Ascending aorta (tissue), 2 donors: ENCODE data around the gene NPTX1. TPM values are rescaled to one million over a fixed set of nuclear protein-coding genes. Genes with fewer than 3 reads are reported as not detected.

Source experiments
- DNase-seq, 2 donors: peaks; one replicate each; pipeline ENCODE4 v3.0.0-alpha.2; 2019; ENCODE audit warnings: low spot score in 2 of 2
- H3K27ac ChIP-seq, 2 donors: fragments of 200-600 bp; sonication (generic); one replicate each; pipeline ENCODE4 v1.5.1; 2016 to 2017; ENCODE audit warnings: mild to moderate bottlenecking in 1 of 2
- H3K27me3 ChIP-seq: fragments of 200-600 bp; sonication (generic); one replicate; pipeline ENCODE4 v1.5.1; 2017
- H3K36me3 ChIP-seq, 2 donors: fragments of 200-600 bp; sonication (generic); one replicate each; pipeline ENCODE4 v1.5.1; 2016
- H3K4me1 ChIP-seq, 2 donors: fragments of 200-600 bp; sonication (generic); one replicate each; pipeline ENCODE4 v1.5.1; 2016 to 2017; ENCODE audit warnings: mild to moderate bottlenecking in 1 of 2
- H3K4me3 ChIP-seq, 2 donors: fragments of 200-600 bp; sonication (generic); one replicate each; pipeline ENCODE4 v1.5.1; 2016 to 2017; ENCODE audit warnings: mild to moderate bottlenecking in 1 of 2
- H3K9me3 ChIP-seq, 2 donors: fragments of 200-600 bp; sonication (generic); one replicate each; pipeline ENCODE4 v1.5.1; 2016
- CTCF ChIP-seq, 3 experiments: fragments of 200-600 bp in 2 of 3; fragments of 450-650 bp in 1 of 3; sonication (generic) in 2 of 3; IDR thresholded peaks; one replicate each; pipeline ENCODE4 v1.5.1; 2016 to 2019; ENCODE audit warnings: antibody characterized with exemption in 3 of 3, mild to moderate bottlenecking in 1 of 3, moderate library complexity in 1 of 3
- intact Hi-C: fragments of 100-400 bp; cut with DNase I; formaldehyde crosslinking; loops from one replicate; pipeline ENCODE4 v1.15.1; 2023
- total RNA-seq: library from RNA; depleted of rRNA; stranded (reverse); fragments of >200 nt; gene quantifications from one replicate; pipeline ENCODE4 v1.1.0, GENCODE V29; 2016

The NPTX1 gene
- total RNA-seq, 1 donor from 2014 or later, result not detected

GRCh38 chr17:80444644-80444979 lies 31.8 kb downstream of the NPTX1 start:
- H3K9me3 ChIP-seq, result no peaks in the 10 kb centered on the region
- no peaks in the 10 kb centered on the region for H3K27me3 ChIP-seq
- no peaks in the 10 kb centered on the region for H3K36me3 ChIP-seq
- intact Hi-C loops, result no loop called here
- DNase-seq, result no peak
- peaks cover 0 to 7% of the 10 kb centered on the region in 2 donors for H3K4me1 ChIP-seq
- H3K4me3 ChIP-seq, result no peak overlapping the region
- no peak overlapping the region for H3K27ac ChIP-seq
- TF ChIP-seq CTCF (IDR thresholded peaks at IDR 0.05), result no peak

GRCh38 chr17:80443916-80444643 lies 32.3 kb downstream of the NPTX1 start:
- no peak for TF ChIP-seq CTCF (IDR thresholded peaks at IDR 0.05)
- H3K4me3 ChIP-seq, result no peak overlapping the region
- no peaks in the 10 kb centered on the region for H3K27me3 ChIP-seq
- peaks cover 0 to 7% of the 10 kb centered on the region in 2 donors for H3K4me1 ChIP-seq
- intact Hi-C loops, result no loop called here
- H3K36me3 ChIP-seq, result no peaks in the 10 kb centered on the region
- no peak overlapping the region for H3K27ac ChIP-seq
- no peaks in the 10 kb centered on the region for H3K9me3 ChIP-seq
- no peak for DNase-seq

- intact Hi-C loops, result no loop called here
Observed at GRCh38 chr17:80443498-80443897, 32.9 kb downstream of the NPTX1 start.

GRCh38 chr17:80442764-80443163 lies 33.6 kb downstream of the NPTX1 start:
- H3K27me3 ChIP-seq, result no peaks in the 10 kb centered on the region
- intact Hi-C loops, result no loop called here
- peaks cover 8 to 19% of the 10 kb centered on the region in 2 donors for H3K4me1 ChIP-seq
- no peak overlapping the region for H3K27ac ChIP-seq
- H3K9me3 ChIP-seq, result no peaks in the 10 kb centered on the region
- TF ChIP-seq CTCF (IDR thresholded peaks at IDR 0.05), result no peak
- H3K4me3 ChIP-seq, result no peak overlapping the region
- DNase-seq, result no peak
- no peaks in the 10 kb centered on the region for H3K36me3 ChIP-seq

More at GRCh38 chr17:80443498-80443897, 32.9 kb downstream of the NPTX1 start:
- Histone ChIP-seq H3K9me3 (no peaks in the 10 kb centered on the region), H3K4me1 (peaks cover 1 to 12% of the 10 kb centered on the region in 2 donors), H3K36me3 (no peaks in the 10 kb centered on the region), H3K4me3 (no peak overlapping the region), H3K27ac (no peak overlapping the region), H3K27me3 (no peaks in the 10 kb centered on the region)
- no peak for DNase-seq
- no peak for TF ChIP-seq CTCF (IDR thresholded peaks at IDR 0.05)

GRCh38 chr17:80442323-80442659 lies 34.1 kb downstream of the NPTX1 start:
- H3K4me1 ChIP-seq, result peaks cover 10 to 20% of the 10 kb centered on the region in 2 donors

More at GRCh38 chr17:80442323-80442659, 34.1 kb downstream of the NPTX1 start:
- no peak for TF ChIP-seq CTCF (IDR thresholded peaks at IDR 0.05)
- Histone ChIP-seq H3K9me3 (no peaks in the 10 kb centered on the region), H3K36me3 (no peaks in the 10 kb centered on the region), H3K4me3 (no peak overlapping the region), H3K27me3 (no peaks in the 10 kb centered on the region), H3K27ac (no peak overlapping the region)
- intact Hi-C loops, result no loop called here
- DNase-seq, result no peak
